ENCODE results near the gene SDR42E2. TPM values are rescaled to one million over a fixed set of nuclear protein-coding genes. Genes with fewer than 3 reads are reported as not detected.

The SDR42E2 gene
- total RNA-seq, 2 donors from 2014 or later: not detected

GRCh38 chr16:22190776-22191531, 28.6 kb downstream of the SDR42E2 start:
- DNase-seq (ENCODE audit: low spot score): peak; percentile 100
- Histone ChIP-seq H3K4me3 (peak overlapping the region; percentile 34 to 68), H3K36me3 (no peaks in the 10 kb centered on the region), H3K4me1 (replicated peaks) (peaks cover 12% of the 10 kb centered on the region), H3K9me3 (no peaks in the 10 kb centered on the region), H3K27me3 (replicated peaks; ENCODE audit: insufficient read depth) (no peaks in the 10 kb centered on the region), H3K27ac (peak overlapping the region; percentile 96 to 98)
- intact Hi-C loops (cut with DNase I): loop anchor here (5.0 to 10.0 kb wide), 3 partner anchors 181 to 676 kb away; partner anchors contain the start of gene CDR2
- TF ChIP-seq POLR2A (IDR thresholded peaks at IDR 0.05) (peak; percentile 95), CTCF (IDR thresholded peaks at IDR 0.05) (no peak), POLR2AphosphoS5 (IDR thresholded peaks at IDR 0.05) (peak; percentile 94)
- WGBS: under 1% methylated on average over 43 of the region's 43 CpGs

- DNase-seq (ENCODE audit: low spot score): no peak
Measured at GRCh38 chr16:22191532-22192260, 29.4 kb downstream of the SDR42E2 start.

GRCh38 chr16:22192261-22193062, 30.2 kb downstream of the SDR42E2 start:
- H3K4me1 ChIP-seq (replicated peaks): peaks cover 12% of the 10 kb centered on the region

More at GRCh38 chr16:22191532-22192260, 29.4 kb downstream of the SDR42E2 start:
- Histone ChIP-seq H3K4me3 (peak overlapping the region; percentile 34 to 68), H3K27ac (peak overlapping the region; percentile 96 to 98), H3K9me3 (no peaks in the 10 kb centered on the region), H3K36me3 (no peaks in the 10 kb centered on the region), H3K27me3 (replicated peaks; ENCODE audit: insufficient read depth) (no peaks in the 10 kb centered on the region), H3K4me1 (replicated peaks) (peaks cover 12% of the 10 kb centered on the region)
- TF ChIP-seq CTCF (IDR thresholded peaks at IDR 0.05) (no peak), POLR2AphosphoS5 (IDR thresholded peaks at IDR 0.05) (no peak), POLR2A (IDR thresholded peaks at IDR 0.05) (no peak)
- intact Hi-C loops (cut with DNase I): loop anchor here (5.0 to 10.0 kb wide), 3 partner anchors 181 to 677 kb away; partner anchors contain the start of gene CDR2
- 8% methylated on average over 9 of the region's 9 CpGs for WGBS

GRCh38 chr16:22193063-22193411, 30.7 kb downstream of the SDR42E2 start:
- Histone ChIP-seq H3K27me3 (replicated peaks; ENCODE audit: insufficient read depth) (no peaks in the 10 kb centered on the region), H3K27ac (peak overlapping the region in 1 of 2 donors; percentile 98), H3K4me3 (no peak overlapping the region), H3K36me3 (no peaks in the 10 kb centered on the region), H3K9me3 (no peaks in the 10 kb centered on the region), H3K4me1 (replicated peaks) (peaks cover 12% of the 10 kb centered on the region)
- intact Hi-C loops (cut with DNase I): loop anchor here (5.0 to 10.0 kb wide), 3 partner anchors 179 to 678 kb away; partner anchors contain the start of gene CDR2
- TF ChIP-seq POLR2A (IDR thresholded peaks at IDR 0.05) (no peak), CTCF (IDR thresholded peaks at IDR 0.05) (no peak), POLR2AphosphoS5 (IDR thresholded peaks at IDR 0.05) (no peak)
- no peak for DNase-seq (ENCODE audit: low spot score)
- 91% methylated on average over 2 of the region's 2 CpGs for WGBS

More at GRCh38 chr16:22192261-22193062, 30.2 kb downstream of the SDR42E2 start:
- intact Hi-C loops (cut with DNase I): loop anchor here (5.0 to 10.0 kb wide), 3 partner anchors 180 to 678 kb away; partner anchors contain the start of gene CDR2
- H3K27ac ChIP-seq: peak overlapping the region; percentile 96 to 98
- no peaks in the 10 kb centered on the region for H3K9me3 ChIP-seq
- peak; percentile 63 for DNase-seq (ENCODE audit: low spot score)
- WGBS: 22% methylated on average over 16 of the region's 16 CpGs
- TF ChIP-seq POLR2A (IDR thresholded peaks at IDR 0.05) (peak; percentile 38), POLR2AphosphoS5 (IDR thresholded peaks at IDR 0.05) (peak; percentile 44), CTCF (IDR thresholded peaks at IDR 0.05) (no peak)
- H3K4me3 ChIP-seq: peak overlapping the region in 1 of 2 donors; percentile 68
- H3K36me3 ChIP-seq: no peaks in the 10 kb centered on the region
- no peaks in the 10 kb centered on the region for H3K27me3 ChIP-seq (replicated peaks; ENCODE audit: insufficient read depth)
